HK-2 (cell line): Measurements from ENCODE around the gene TRHDE.

Source experiments
- DNase-seq: peaks from one replicate; pipeline ENCODE4 v3.0.0-alpha.2; 2018; ENCODE audit not compliant: unreplicated experiment

Gene TRHDE

DNA sequence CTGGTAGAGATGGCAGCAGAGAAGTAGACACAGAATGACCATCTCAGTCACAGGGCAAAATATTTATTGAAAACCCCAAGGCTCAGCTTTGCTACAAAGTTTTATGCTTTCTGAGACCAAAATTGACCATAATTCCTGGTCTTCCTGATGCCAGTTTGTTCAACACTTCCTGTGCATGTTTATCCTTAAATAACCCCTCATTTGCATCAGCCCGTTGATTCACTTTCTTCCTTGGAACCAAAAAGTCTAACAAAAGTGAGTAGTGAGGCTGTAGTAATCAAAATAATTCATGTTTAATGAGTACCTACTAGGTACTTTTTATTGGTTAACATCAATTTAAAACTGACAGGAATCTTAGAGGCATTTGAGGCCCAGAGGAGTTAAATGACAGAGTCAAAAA, 51.7 kb downstream of the TRHDE start:
- DNase-seq = no peak

GRCh38 chr12:72330301-72330700, 58.1 kb downstream of the TRHDE start:
- no peak for DNase-seq

DNA sequence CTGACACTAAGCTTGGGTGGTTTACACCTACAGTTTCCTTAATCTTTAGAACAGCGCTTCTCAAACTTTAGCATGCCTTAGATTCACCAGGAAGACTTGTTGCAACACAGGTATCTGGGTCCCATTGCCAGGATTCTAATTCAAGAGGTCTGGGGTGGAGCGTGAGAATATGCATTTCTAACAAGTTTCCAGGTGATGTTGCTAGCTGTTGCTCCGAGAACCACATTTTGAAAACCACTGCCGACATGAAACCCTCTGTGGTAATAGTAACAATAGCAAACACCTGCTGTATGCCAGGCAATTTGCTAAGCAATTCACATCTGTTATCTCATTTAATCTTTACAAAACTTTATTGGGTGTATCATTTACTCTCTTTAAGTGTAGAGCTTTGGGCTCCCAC, 58.6 kb downstream of the TRHDE start:
- no peak for DNase-seq

- no peak for DNase-seq
Measured at GRCh38 chr12:72337382-72337781, 65.2 kb downstream of the TRHDE start.

GRCh38 chr12:72337946-72338345, 65.8 kb downstream of the TRHDE start:
- no peak for DNase-seq

DNA sequence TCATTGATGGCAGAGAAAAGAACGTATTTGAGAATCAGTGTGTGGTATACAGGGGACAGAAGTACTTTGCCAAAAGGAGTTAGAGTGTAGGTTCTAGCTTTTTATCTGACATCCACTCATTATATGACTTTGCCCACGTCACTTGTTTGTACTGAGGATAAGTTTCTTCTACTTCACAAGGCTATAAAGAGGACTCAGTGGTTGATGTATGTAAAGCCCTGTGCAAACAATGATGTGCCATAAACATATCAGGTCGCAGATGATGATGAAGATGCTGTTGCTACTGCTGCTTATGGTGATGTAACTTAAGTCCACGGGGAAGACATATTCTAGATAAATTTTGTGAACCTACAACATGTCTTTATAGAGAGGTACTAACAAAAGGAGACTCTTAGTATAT, 66.3 kb downstream of the TRHDE start:
- no peak for DNase-seq

DNA sequence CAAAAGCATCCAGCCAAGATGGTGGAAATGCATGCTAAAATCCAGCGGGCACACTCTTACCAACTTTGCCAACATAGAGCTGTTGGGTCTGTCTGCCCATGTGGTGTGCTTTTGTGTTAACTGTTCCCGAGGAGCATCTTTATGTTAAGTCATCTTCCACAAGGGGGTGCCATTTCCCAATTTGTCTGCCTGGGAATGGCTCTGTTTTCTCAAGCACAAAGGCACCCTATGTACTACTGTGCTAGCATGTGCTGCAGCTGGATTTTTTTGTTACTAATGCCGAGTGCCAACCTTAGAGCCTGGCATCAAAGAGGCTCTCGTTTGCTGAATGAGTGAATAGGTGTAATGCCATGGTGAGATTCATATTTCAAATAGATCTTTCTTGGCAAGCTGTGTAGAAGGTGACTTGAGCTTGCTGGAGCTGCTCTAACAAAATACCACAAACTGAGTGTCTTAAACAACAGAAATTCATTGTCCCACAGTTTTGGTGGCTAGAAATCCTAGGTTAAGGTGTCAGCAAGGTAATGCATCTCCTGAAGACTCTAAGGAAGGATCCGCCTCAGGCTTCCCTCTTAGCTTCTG, 74.3 kb downstream of the TRHDE start:
- DNase-seq = peak; percentile 52

DNA sequence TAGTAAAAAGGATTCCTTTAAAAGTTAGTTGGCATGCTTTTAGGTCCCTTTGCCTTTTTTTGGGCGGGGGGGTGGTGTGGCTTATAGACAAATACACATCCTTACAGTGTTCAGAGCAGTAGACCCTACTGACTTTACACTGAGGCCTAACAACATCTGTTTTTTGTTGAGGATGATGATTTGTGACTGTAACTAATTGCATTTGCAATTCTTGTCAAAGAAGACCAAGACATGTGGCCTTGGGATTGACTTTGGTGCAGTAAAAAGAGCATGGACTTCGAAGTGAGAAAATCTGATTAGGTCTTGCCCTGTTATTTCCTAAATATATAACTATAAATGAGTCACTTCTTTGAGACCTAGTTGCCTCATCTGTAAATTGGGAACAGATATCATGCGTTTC, 77.3 kb downstream of the TRHDE start:
- DNase-seq = no peak

DNA sequence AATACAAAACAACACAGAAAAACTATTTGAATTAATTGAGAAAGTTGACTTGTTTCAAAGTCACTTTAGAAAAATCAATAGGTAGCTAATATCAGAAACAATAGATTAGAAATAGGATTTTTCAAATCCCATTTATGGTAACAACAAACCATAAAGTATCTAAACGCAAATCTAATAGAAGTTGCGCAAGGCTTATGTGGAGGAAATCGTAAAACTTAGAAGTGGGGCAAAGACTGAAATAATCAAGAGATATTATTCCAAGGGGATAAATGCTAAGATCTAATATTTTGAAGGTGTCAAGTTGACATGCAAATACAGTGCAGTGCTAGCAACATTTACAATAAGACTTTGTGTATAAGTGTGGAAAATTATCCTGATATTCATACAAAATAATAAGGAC, 87.2 kb downstream of the TRHDE start:
- DNase-seq = no peak

- no peak for DNase-seq
Measured at GRCh38 chr12:72365151-72365550, 93.0 kb downstream of the TRHDE start.

- no peak for DNase-seq
Measured at GRCh38 chr12:72366255-72366654, 94.1 kb downstream of the TRHDE start.

GRCh38 chr12:72368298-72368697, 96.1 kb downstream of the TRHDE start:
- no peak for DNase-seq

GRCh38 chr12:72368719-72369422, 96.7 kb downstream of the TRHDE start:
- no peak for DNase-seq

DNA sequence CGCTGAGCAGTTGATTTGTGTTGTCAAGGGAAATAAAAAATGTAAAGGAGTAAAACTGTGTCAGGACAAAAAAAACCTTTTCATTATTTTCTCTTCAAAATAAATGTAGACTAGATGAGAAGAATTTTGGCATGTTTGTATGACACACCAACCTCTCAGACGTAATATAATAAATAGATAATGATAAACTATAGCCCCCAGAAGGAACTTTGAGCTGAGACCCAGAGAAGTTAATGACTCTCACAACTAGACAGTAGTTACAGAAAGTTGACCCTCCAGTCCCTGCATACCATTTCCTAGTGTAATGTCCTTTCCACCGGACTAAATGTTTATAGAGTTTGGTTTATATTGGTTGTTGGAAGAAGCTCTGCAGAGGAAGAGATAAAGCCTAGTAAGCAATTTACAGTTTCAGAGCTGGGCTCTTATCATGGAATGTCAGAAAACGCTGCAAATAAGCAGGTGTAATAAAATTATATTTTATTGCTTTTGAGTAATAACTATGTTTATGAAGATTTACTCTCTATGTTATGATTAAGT, 97.3 kb downstream of the TRHDE start:
- DNase-seq = no peak

DNA sequence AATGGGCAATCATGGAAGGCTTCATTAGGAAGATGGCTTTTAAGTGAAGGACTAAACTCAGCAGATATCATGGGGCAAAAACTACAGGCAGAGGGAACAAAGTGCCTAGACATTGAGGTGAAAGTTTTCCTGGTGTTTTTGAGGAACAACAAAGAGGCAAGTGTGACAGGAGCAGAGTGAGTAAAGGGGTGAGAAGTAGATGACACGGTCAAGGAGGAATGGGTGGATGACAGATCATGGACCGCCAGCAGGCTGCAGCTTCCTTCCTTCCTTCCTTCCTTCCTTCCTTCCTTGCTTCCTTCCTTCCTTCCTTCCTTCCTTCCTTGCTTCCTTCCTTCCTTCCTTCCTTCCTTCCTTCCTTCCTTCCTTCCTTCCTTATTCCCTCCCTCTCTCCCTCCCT, 108.3 kb downstream of the TRHDE start:
- DNase-seq = no peak

GRCh38 chr12:72388322-72388721, 116.2 kb downstream of the TRHDE start:
- no peak for DNase-seq

DNA sequence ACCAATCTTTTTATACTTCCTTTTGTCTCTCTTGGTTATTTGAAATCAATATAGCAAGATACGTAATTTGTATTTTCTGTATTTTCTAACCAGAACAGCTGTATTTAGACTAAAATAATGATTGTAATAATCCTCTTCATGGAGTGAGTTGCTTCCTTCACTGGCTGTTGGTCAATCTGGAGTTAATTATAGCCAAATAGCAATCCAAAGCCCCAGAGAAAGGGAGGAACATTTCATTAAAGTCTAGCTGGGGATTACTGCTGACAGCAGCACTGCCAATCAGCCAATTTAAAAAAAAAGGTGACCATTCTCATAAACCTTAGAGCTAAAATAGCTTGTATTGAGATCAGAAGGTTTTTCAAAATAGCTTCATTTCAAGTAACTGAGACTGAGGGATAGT, 118.0 kb downstream of the TRHDE start:
- DNase-seq = no peak

DNA sequence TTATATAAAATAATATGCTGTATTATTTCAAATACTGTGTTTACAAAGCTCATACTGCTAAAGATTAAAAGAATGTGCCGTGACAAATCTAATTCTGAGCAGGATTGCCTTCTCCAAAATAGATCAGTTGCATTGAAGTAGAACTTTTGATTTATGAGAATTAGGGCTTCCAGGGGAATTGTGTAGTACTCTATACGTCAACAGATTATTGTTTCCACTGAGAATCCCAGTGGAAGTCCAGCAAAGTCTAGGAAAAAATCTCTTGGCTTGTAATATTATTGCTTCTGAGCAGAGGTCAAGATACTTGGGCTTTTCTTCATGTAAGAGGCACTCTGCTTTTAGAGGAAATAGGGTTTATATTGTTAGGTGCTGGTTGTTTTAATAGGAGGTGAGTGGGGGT, 133.9 kb downstream of the TRHDE start:
- DNase-seq = no peak

- DNase-seq = no peak
Measured at GRCh38 chr12:72432037-72432604, 160.0 kb downstream of the TRHDE start.

GRCh38 chr12:72433298-72433697, 161.1 kb downstream of the TRHDE start:
- DNase-seq = no peak

- DNase-seq = no peak
Measured at GRCh38 chr12:72434999-72435398, 162.8 kb downstream of the TRHDE start.

DNA sequence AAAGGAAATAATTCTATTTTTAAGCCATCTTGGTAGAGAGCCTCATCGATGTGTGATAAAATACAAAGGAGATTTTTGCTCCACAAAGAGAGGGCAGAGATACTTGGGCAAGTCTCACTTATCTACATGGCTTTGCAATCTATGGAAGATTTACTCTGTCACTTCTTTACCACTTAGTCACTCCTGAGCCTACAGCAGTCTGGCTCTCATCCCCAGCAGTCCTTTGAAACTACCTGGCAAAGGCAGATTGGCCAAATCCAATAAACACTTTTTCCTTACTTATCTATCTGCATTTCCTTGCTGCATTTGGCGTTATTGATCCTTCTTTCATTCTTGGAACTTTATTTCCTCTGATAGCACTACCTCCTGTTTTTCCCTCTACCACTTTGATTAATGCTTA, 170.0 kb downstream of the TRHDE start:
- DNase-seq = no peak

DNA sequence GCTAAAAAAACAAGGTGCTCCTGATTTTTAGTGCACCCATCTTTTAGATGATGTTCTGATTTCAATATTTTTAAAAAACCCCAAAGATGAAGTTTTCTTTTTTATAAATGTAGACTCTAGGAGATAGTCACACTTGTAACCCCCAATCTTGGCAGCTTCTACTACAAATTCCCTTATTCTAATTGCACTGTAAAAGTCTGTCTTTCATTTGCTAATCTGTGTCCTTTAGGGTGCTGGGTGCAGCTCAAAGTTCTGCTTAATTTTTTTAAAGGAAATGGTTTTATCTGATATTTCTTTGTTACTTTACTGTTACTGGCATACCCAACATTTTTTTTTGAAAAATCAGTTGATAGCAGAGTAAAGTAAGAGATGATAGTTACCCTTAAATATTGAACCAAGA, 172.0 kb downstream of the TRHDE start:
- no peak for DNase-seq
